SK-N-SH (cell line): ENCODE results near the gene MAP3K13.
"Not testable (repeated sequence)": the region's sequence is repeated elsewhere in the genome, so short reads cannot be mapped to it uniquely, and the experiment has no call there.

Experiments
- EP300 ChIP-seq, 2 experiments: IDR thresholded peaks; 2 replicates each; pipeline versions ENCODE4 v1.4.0 to v1.6.1; 2012; ENCODE audit warnings: borderline replicate concordance in 1 of 2, low read depth in 1 of 2, low read length in 1 of 2
- EZH2phosphoT487 ChIP-seq: fragments of 200-600 bp; sonication (generic); IDR thresholded peaks from 2 replicates; pipeline ENCODE4 v1.6.1; 2017; ENCODE audit warnings: low read depth, mixed run types, mild to moderate bottlenecking, antibody characterized with exemption, moderate library complexity, borderline replicate concordance
- FOSL2 ChIP-seq: IDR thresholded peaks from 2 replicates; pipeline ENCODE4 v1.4.0; 2012; ENCODE audit warnings: low read depth, mild to moderate bottlenecking, moderate library complexity, borderline replicate concordance
- POLR2AphosphoS5 ChIP-seq: IDR thresholded peaks from 2 replicates; pipeline ENCODE4 v1.6.1; 2012; ENCODE audit warnings: low read depth, low read length
- RAD21 ChIP-seq: IDR thresholded peaks from 2 replicates; pipeline ENCODE4 v1.6.1; 2012; ENCODE audit warnings: mild to moderate bottlenecking, low read length
- SIN3A ChIP-seq: IDR thresholded peaks from 2 replicates; pipeline ENCODE4 v1.6.1; 2012; ENCODE audit warnings: low read depth, mild to moderate bottlenecking, low read length, moderate library complexity, borderline replicate concordance
- TAF1 ChIP-seq: IDR thresholded peaks from 2 replicates; pipeline ENCODE4 v1.6.1; 2012; ENCODE audit warnings: low read depth, mild to moderate bottlenecking, low read length, moderate library complexity, borderline replicate concordance
- TCF12 ChIP-seq: IDR thresholded peaks from 2 replicates; pipeline ENCODE4 v1.4.0; 2012
- TF ChIP-seq, protein P1 (sequence below): fragments of 200-600 bp; sonication (generic); IDR thresholded peaks from 2 replicates; pipeline ENCODE4 v1.6.1; 2017; ENCODE audit warnings: antibody characterized with exemption, mild to moderate bottlenecking, moderate library complexity
- TF ChIP-seq, protein P2 (sequence below): IDR thresholded peaks from 2 replicates; pipeline ENCODE4 v1.4.0; 2012; ENCODE audit warnings: low read depth
- TF ChIP-seq, protein P3 (sequence below): fragments of 150-350 bp; IDR thresholded peaks from 2 replicates; pipeline ENCODE4 v1.6.1; 2016; ENCODE audit warnings: mild to moderate bottlenecking, low read depth, low read length
- TF ChIP-seq, protein P4 (sequence below): IDR thresholded peaks from 2 replicates; pipeline ENCODE4 v1.6.1; 2012; ENCODE audit warnings: mild to moderate bottlenecking, low read depth, low read length, moderate library complexity

DNA sequence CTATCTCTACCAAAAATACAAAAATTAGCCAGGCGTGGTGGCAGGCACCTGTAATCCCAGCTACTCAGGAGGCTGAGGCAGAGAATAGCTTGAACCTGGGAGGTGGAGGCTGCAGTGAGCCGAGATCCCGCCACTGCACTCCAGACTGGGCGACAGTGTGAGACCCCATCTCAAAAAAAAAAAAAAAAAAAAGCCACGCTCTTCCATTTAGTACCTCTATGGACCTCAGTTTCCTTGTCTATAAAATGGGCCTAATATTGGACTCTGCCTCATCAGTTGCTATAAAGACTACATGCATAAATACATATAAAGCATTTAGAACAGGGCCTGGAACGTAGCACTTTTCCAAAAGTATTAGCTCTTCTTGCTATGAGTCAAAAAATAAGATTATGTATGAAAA is 112.0 kb downstream of the MAP3K13 start:
- TF ChIP-seq, protein P1, sequence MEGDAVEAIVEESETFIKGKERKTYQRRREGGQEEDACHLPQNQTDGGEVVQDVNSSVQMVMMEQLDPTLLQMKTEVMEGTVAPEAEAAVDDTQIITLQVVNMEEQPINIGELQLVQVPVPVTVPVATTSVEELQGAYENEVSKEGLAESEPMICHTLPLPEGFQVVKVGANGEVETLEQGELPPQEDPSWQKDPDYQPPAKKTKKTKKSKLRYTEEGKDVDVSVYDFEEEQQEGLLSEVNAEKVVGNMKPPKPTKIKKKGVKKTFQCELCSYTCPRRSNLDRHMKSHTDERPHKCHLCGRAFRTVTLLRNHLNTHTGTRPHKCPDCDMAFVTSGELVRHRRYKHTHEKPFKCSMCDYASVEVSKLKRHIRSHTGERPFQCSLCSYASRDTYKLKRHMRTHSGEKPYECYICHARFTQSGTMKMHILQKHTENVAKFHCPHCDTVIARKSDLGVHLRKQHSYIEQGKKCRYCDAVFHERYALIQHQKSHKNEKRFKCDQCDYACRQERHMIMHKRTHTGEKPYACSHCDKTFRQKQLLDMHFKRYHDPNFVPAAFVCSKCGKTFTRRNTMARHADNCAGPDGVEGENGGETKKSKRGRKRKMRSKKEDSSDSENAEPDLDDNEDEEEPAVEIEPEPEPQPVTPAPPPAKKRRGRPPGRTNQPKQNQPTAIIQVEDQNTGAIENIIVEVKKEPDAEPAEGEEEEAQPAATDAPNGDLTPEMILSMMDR, result not testable (repeated sequence)
- TF ChIP-seq TCF12; RAD21; EP300 (IDR thresholded peaks at IDR 0.05; ENCODE audit: borderline replicate concordance in 1 of 2, low read depth in 1 of 2, low read length in 1 of 2); TAF1; POLR2AphosphoS5; EZH2phosphoT487; SIN3A; FOSL2: not testable (repeated sequence)
- TF ChIP-seq, protein P2, sequence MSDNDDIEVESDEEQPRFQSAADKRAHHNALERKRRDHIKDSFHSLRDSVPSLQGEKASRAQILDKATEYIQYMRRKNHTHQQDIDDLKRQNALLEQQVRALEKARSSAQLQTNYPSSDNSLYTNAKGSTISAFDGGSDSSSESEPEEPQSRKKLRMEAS, result not testable (repeated sequence)
- TF ChIP-seq, protein P3, sequence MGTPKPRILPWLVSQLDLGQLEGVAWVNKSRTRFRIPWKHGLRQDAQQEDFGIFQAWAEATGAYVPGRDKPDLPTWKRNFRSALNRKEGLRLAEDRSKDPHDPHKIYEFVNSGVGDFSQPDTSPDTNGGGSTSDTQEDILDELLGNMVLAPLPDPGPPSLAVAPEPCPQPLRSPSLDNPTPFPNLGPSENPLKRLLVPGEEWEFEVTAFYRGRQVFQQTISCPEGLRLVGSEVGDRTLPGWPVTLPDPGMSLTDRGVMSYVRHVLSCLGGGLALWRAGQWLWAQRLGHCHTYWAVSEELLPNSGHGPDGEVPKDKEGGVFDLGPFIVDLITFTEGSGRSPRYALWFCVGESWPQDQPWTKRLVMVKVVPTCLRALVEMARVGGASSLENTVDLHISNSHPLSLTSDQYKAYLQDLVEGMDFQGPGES, result not testable (repeated sequence)
- TF ChIP-seq, protein P4, sequence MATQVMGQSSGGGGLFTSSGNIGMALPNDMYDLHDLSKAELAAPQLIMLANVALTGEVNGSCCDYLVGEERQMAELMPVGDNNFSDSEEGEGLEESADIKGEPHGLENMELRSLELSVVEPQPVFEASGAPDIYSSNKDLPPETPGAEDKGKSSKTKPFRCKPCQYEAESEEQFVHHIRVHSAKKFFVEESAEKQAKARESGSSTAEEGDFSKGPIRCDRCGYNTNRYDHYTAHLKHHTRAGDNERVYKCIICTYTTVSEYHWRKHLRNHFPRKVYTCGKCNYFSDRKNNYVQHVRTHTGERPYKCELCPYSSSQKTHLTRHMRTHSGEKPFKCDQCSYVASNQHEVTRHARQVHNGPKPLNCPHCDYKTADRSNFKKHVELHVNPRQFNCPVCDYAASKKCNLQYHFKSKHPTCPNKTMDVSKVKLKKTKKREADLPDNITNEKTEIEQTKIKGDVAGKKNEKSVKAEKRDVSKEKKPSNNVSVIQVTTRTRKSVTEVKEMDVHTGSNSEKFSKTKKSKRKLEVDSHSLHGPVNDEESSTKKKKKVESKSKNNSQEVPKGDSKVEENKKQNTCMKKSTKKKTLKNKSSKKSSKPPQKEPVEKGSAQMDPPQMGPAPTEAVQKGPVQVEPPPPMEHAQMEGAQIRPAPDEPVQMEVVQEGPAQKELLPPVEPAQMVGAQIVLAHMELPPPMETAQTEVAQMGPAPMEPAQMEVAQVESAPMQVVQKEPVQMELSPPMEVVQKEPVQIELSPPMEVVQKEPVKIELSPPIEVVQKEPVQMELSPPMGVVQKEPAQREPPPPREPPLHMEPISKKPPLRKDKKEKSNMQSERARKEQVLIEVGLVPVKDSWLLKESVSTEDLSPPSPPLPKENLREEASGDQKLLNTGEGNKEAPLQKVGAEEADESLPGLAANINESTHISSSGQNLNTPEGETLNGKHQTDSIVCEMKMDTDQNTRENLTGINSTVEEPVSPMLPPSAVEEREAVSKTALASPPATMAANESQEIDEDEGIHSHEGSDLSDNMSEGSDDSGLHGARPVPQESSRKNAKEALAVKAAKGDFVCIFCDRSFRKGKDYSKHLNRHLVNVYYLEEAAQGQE, result not testable (repeated sequence)
